Measurements from ENCODE around the gene PAM.

Gene PAM

GRCh38 chr5:102850503-102850902 lies 95.4 kb downstream of the PAM start:
- TF ChIP-seq CTCF (IDR thresholded peaks at IDR 0.05; ENCODE audit: borderline replicate concordance, insufficient read depth, low read depth, low read length), result no peak
- no peak overlapping the region for H3K4me3 ChIP-seq (ENCODE audit: low read depth, low read length)

- TF ChIP-seq CTCF (IDR thresholded peaks at IDR 0.05; ENCODE audit: borderline replicate concordance, insufficient read depth, low read depth, low read length), result no peak
- H3K4me3 ChIP-seq (ENCODE audit: low read depth, low read length), result no peak overlapping the region
Observed at GRCh38 chr5:102853680-102854079, 98.6 kb downstream of the PAM start.

- H3K4me3 ChIP-seq (ENCODE audit: low read depth, low read length), result no peak overlapping the region
- TF ChIP-seq CTCF (IDR thresholded peaks at IDR 0.05; ENCODE audit: borderline replicate concordance, insufficient read depth, low read depth, low read length), result no peak
Observed at GRCh38 chr5:102855681-102856388, 100.7 kb downstream of the PAM start.

GRCh38 chr5:102856389-102856777 lies 101.3 kb downstream of the PAM start:
- H3K4me3 ChIP-seq (ENCODE audit: low read depth, low read length), result no peak overlapping the region
- no peak for TF ChIP-seq CTCF (IDR thresholded peaks at IDR 0.05; ENCODE audit: borderline replicate concordance, insufficient read depth, low read depth, low read length)

- no peak overlapping the region for H3K4me3 ChIP-seq (ENCODE audit: low read depth, low read length)
- TF ChIP-seq CTCF (IDR thresholded peaks at IDR 0.05; ENCODE audit: borderline replicate concordance, insufficient read depth, low read depth, low read length), result no peak
Observed at GRCh38 chr5:102857076-102857818, 102.1 kb downstream of the PAM start.

- no peak for TF ChIP-seq CTCF (IDR thresholded peaks at IDR 0.05; ENCODE audit: borderline replicate concordance, insufficient read depth, low read depth, low read length)
- no peak overlapping the region for H3K4me3 ChIP-seq (ENCODE audit: low read depth, low read length)
Observed at GRCh38 chr5:102858221-102858620, 103.1 kb downstream of the PAM start.

GRCh38 chr5:102858808-102859207 lies 103.7 kb downstream of the PAM start:
- no peak for TF ChIP-seq CTCF (IDR thresholded peaks at IDR 0.05; ENCODE audit: borderline replicate concordance, insufficient read depth, low read depth, low read length)
- H3K4me3 ChIP-seq (ENCODE audit: low read depth, low read length), result no peak overlapping the region

Data from GM12875 (cell line).